Body of pancreas (tissue), 4 donors: ENCODE measurements around the gene NBEAL2. TPM values are rescaled to one million over a fixed set of nuclear protein-coding genes. Genes with fewer than 3 reads are reported as not detected.

Source experiments
- ATAC-seq: fragments of 150-250 bp; one replicate; pipeline ENCODE4 v1.9.1; 2016
- DNase-seq, 4 donors: peaks; one replicate each; pipeline ENCODE4 v3.0.0-alpha.2; 2019
- H3K27ac ChIP-seq, 4 donors: fragments of 200-600 bp; sonication (generic); 1 replicate in 3 of 4; 2 replicates in 1 of 4; pipeline versions ENCODE4 v1.5.1 to v1.6.1; 2016 to 2019; ENCODE audit warnings: mild to moderate bottlenecking in 1 of 4, mixed read lengths in 1 of 4, moderate library complexity in 1 of 4
- H3K27me3 ChIP-seq, 2 donors: fragments of 200-600 bp; sonication (generic); one replicate each; pipeline ENCODE4 v1.6.0; 2016; ENCODE audit warnings: mild to moderate bottlenecking in 1 of 2
- H3K36me3 ChIP-seq, 2 donors: fragments of 200-600 bp; sonication (generic); replicated peaks in 1 of 2; 2 replicates each; pipeline ENCODE4 v1.5.1; 2016; ENCODE audit warnings: low read depth in 2 of 2; ENCODE audit not compliant: insufficient read depth in 1 of 2
- H3K4me1 ChIP-seq: fragments of 200-600 bp; sonication (generic); one replicate; pipeline ENCODE4 v1.6.0; 2016
- H3K4me3 ChIP-seq, 2 donors: fragments of 200-600 bp; sonication (generic); 1 replicate in 1 of 2; 2 replicates in 1 of 2; pipeline ENCODE4 v1.5.1; 2016 to 2019
- H3K9me3 ChIP-seq, 3 donors: fragments of 200-600 bp; sonication (generic); 1 replicate in 2 of 3; 2 replicates in 1 of 3; pipeline ENCODE4 v1.5.1; 2016
- POLR2A ChIP-seq, 3 donors: fragments of 450-650 bp; IDR thresholded peaks; one replicate each; pipeline ENCODE4 v1.6.1; 2016; ENCODE audit warnings: antibody characterized with exemption in 3 of 3, mild to moderate bottlenecking in 2 of 3
- WGBS, 2 donors: methylation state at CpG; one replicate each; pipeline ENCODE4 v1.1.5; 2017; 5-methylcytosine and 5-hydroxymethylcytosine counted together
- intact Hi-C: fragments of 100-400 bp; cut with DNase I; formaldehyde crosslinking; loops from one replicate; pipeline ENCODE4 v1.15.1; 2023
- total RNA-seq, 2 donors: library from RNA; depleted of rRNA; stranded (reverse); fragments of >200 nt; gene quantifications; one replicate each; pipeline ENCODE4 v1.1.0, GENCODE V29; 2016
- TF ChIP-seq, protein P1 (sequence below), 7 experiments: fragments of 450-650 bp in 4 of 7; fragments of 200-600 bp in 3 of 7; sonication (generic) in 3 of 7; IDR thresholded peaks; one replicate each; pipeline ENCODE4 v1.5.1; 2016 to 2019; ENCODE audit warnings: antibody characterized with exemption in 7 of 7

Gene NBEAL2
- total RNA-seq, 2 donors from 2014 or later = 98.8 to 151 TPM

DNA sequence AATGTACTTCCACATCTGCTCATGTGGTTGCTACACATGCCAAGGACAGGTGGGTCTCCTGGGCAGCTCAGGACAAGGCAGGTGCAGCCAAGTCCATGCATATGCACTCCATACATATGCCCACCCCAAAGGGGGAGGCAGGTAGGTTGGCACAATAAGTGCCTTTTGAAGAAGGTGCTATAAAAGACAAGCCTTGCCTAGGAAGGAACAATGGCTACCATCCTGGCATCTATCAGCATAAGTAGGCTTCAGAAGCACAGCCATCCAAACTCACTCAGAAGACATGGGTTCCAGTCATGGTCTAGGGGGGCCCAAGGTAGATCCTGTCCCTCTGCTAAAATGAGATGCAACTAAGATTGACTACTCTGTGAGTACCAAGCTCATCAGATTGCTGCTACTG lies 34.6 kb downstream of the NBEAL2 start:
- intact Hi-C loops = no loop called here

DNA sequence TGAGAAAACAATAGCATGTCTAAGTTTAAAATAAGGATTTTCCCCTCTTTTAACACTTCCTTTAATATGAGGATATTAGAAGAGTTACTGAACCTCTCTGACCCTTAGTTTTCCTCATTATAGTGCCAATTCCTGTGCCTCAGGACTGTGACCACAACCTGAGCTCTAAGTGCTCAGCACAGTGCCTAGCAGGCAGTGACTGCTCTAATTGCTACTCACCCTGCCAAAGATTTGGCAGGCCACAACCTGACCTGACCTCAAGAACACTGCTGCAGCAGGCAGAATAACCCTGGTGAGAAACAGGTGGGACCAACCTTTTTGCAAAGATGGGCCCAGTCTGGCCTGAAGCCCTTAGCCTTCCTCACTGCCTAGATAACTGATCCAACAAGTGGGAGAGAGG lies 35.7 kb downstream of the NBEAL2 start:
- H3K36me3 ChIP-seq = peaks cover 0 to 4% of the 10 kb centered on the region in 2 donors
- no peaks in the 10 kb centered on the region for H3K27me3 ChIP-seq
- H3K9me3 ChIP-seq = no peaks in the 10 kb centered on the region
- H3K4me3 ChIP-seq = no peak overlapping the region
- ATAC-seq (no peak), DNase-seq (no peak)
- peak overlapping the region in 2 of 4 donors; percentile 22 to 44 for H3K27ac ChIP-seq
- TF ChIP-seq, protein P1, sequence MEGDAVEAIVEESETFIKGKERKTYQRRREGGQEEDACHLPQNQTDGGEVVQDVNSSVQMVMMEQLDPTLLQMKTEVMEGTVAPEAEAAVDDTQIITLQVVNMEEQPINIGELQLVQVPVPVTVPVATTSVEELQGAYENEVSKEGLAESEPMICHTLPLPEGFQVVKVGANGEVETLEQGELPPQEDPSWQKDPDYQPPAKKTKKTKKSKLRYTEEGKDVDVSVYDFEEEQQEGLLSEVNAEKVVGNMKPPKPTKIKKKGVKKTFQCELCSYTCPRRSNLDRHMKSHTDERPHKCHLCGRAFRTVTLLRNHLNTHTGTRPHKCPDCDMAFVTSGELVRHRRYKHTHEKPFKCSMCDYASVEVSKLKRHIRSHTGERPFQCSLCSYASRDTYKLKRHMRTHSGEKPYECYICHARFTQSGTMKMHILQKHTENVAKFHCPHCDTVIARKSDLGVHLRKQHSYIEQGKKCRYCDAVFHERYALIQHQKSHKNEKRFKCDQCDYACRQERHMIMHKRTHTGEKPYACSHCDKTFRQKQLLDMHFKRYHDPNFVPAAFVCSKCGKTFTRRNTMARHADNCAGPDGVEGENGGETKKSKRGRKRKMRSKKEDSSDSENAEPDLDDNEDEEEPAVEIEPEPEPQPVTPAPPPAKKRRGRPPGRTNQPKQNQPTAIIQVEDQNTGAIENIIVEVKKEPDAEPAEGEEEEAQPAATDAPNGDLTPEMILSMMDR (IDR thresholded peaks at IDR 0.05) = no peak
- TF ChIP-seq POLR2A (IDR thresholded peaks at IDR 0.05) = no peak
- intact Hi-C loops = no loop called here
- peaks cover 20% of the 10 kb centered on the region for H3K4me1 ChIP-seq

More for the DNA sequence above, 34.6 kb downstream of the NBEAL2 start:
- Histone ChIP-seq H3K27me3 (no peaks in the 10 kb centered on the region), H3K4me3 (no peak overlapping the region), H3K27ac (peak overlapping the region in 2 of 4 donors; percentile 1 to 14), H3K9me3 (no peaks in the 10 kb centered on the region), H3K36me3 (peaks cover 0 to 2% of the 10 kb centered on the region in 2 donors), H3K4me1 (peaks cover 26% of the 10 kb centered on the region)
- no peak for TF ChIP-seq POLR2A (IDR thresholded peaks at IDR 0.05)
- TF ChIP-seq, protein P1 (IDR thresholded peaks at IDR 0.05) = no peak
- ATAC-seq (no peak), DNase-seq (no peak)

DNA sequence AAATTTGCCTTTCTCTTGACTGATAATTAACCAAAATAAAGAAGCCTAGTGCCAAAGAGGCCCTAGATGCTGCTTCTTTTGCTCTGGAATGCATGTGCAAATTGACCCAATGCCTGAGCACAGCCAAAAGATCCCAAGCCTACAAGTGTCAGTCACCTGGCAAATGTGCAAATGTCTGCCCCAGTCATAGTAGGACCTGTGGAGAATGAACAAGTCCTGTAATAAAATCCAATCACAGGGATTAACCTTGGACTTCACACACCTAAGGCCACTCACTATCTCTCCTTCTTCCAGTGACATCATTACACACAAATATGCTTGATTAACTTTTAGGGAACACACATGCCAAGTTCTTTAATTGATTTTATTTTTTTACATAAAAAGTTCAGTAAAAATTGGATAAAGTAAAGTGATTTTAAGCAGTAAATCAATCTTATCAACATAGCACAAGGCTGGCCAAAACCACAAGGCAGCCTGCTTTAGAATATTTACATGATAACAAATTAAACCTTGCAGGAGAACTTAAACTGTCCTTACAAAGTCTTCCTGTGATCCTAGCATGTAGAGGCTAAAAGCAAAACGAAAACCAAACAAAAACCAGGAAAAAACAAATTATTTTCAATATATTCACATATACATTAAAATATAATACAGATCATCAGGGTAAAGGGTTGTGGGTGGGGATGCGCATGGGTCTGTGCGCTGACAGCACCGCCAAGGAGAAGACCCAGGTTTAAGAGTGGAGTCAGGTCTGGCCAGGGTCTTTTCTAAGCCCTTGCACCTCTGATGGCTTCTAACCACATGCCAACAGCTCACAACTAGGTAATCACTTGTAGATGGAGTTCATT lies 36.8 kb downstream of the NBEAL2 start:
- WGBS, 2 donors = 74 to 75% methylated on average over 4 of the region's 4 CpGs
- H3K27ac ChIP-seq = peak overlapping the region in 1 of 4 donors; percentile 44
- peak; percentile 52 for ATAC-seq

DNA sequence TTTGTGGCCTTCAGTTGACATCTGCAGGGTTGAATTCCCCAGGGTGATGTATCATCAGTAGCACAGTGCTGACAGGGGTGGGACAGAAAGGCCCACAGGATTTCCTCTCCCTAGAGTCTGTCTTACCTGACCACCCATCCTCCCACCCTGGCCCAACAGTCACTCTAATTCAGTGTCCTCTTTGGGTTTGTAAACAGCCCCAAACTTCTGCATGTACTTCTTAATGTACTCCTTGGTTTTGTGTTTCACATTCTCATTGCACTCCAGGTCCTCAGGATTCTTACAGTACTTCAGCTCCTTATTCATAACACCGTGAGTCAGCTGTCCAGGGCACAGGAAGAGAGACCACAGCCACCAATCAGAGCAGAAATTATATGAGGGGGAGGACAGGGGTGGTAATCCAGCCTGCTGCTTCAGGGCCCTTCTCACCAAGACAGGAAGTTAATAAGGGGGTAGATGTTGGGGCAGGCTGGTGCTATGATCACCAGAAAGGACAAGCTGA lies 37.5 kb downstream of the NBEAL2 start:
- WGBS, 2 donors = 50 to 54% methylated on average over 1 of the region's 1 CpG
- intact Hi-C loops = no loop called here
- H3K27ac ChIP-seq = peak overlapping the region in 1 of 4 donors; percentile 44
- H3K9me3 ChIP-seq = no peaks in the 10 kb centered on the region
- H3K27me3 ChIP-seq = no peaks in the 10 kb centered on the region
- no peak overlapping the region for H3K4me3 ChIP-seq
- TF ChIP-seq POLR2A (IDR thresholded peaks at IDR 0.05) = no peak
- TF ChIP-seq, protein P1 (IDR thresholded peaks at IDR 0.05) = no peak
- DNase-seq (no peak), ATAC-seq (no peak)
- H3K4me1 ChIP-seq = peaks cover 20% of the 10 kb centered on the region
- H3K36me3 ChIP-seq = peaks cover 0 to 4% of the 10 kb centered on the region in 2 donors

More for the DNA sequence above, 36.8 kb downstream of the NBEAL2 start:
- TF ChIP-seq, protein P1 (IDR thresholded peaks at IDR 0.05) = no peak
- TF ChIP-seq POLR2A (IDR thresholded peaks at IDR 0.05) = no peak
- DNase-seq = peak in 1 of 4 donors; percentile 44
- H3K4me3 ChIP-seq = no peak overlapping the region
- H3K9me3 ChIP-seq = no peaks in the 10 kb centered on the region
- peaks cover 20% of the 10 kb centered on the region for H3K4me1 ChIP-seq
- H3K36me3 ChIP-seq = peaks cover 0 to 4% of the 10 kb centered on the region in 2 donors
- H3K27me3 ChIP-seq = no peaks in the 10 kb centered on the region
- intact Hi-C loops = no loop called here
